Activated CD4-positive, alpha-beta memory T cell treated with anti-CD3 and anti-CD28 coated beads for 36 hours (primary cell): ENCODE data around the gene CACNG4. TPM values are rescaled to one million over a fixed set of nuclear protein-coding genes. Genes with fewer than 3 reads are reported as not detected.

Experiments
- CTCF ChIA-PET: fragments of 350-600 bp; sonication (Branson Sonifier 250); formaldehyde crosslinking; loops from one replicate; lab custom pipeline; 2021; ENCODE audit warnings: antibody characterized with exemption, inconsistent platforms; lab: Charles Lee
- POLR2A ChIA-PET: fragments of 350-600 bp; sonication (Branson Sonifier 250); formaldehyde crosslinking; loops from one replicate; lab custom pipeline; 2021; ENCODE audit warnings: antibody characterized with exemption; lab: Charles Lee
- DNase-seq: peaks from one replicate; pipeline ENCODE4 v3.0.0-alpha.2; 2020
- H3K27ac Mint-ChIP-seq: one replicate; pipeline ENCODE4 v1.8.0; 2021; ENCODE audit warnings: mixed read lengths
- H3K27me3 Mint-ChIP-seq: one replicate; pipeline ENCODE4 v1.8.0; 2021; ENCODE audit warnings: mixed read lengths
- H3K36me3 Mint-ChIP-seq: one replicate; pipeline ENCODE4 v1.8.0; 2021; ENCODE audit warnings: mixed read lengths
- H3K4me1 Mint-ChIP-seq: one replicate; pipeline ENCODE4 v1.8.0; 2021; ENCODE audit warnings: low read depth, mixed read lengths
- H3K4me3 Mint-ChIP-seq: one replicate; pipeline ENCODE4 v1.8.0; 2021; ENCODE audit warnings: mild to moderate bottlenecking, mixed read lengths
- H3K9me3 Mint-ChIP-seq: one replicate; pipeline ENCODE4 v1.8.0; 2021; ENCODE audit warnings: mixed read lengths
- intact Hi-C: fragments of 100-400 bp; cut with micrococcal nuclease; formaldehyde crosslinking; loops from one replicate; pipeline ENCODE4 v1.15.1; 2023
- total RNA-seq, 2 experiments: library from RNA; stranded (reverse); gene quantifications; one replicate each; pipeline ENCODE4 v1.2.3, GENCODE V29; 2021

Gene CACNG4
- total RNA-seq, 2 experiments from 2014 or later, result not detected

DNA sequence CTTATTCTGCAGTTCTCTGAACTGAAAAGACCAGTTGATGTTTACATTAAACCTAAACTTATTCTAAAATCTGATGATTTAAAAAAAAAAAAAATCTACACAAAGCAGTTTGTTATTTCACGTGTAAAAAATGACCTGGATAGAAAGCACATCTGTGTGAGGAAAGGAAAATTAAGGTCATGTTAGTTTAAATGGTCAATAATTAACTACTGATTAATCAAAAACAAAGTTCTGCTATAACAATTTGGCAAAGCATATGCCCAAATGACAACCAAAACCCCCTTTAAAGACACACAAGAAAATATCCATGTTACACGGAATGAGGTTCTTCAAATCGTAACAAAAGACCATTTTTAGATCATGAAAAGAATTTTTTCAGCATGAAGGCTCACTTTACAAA is 110.3 kb downstream of the CACNG4 start:
- no peak overlapping the region for H3K27ac Mint-ChIP-seq
- no peak overlapping the region for H3K4me3 Mint-ChIP-seq
- no peaks in the 10 kb centered on the region for H3K27me3 Mint-ChIP-seq
- intact Hi-C loops, result no loop called here
- DNase-seq, result no peak
- POLR2A ChIA-PET, result no interaction called here
- H3K9me3 Mint-ChIP-seq, result no peaks in the 10 kb centered on the region
- CTCF ChIA-PET, result no interaction called here
- peaks cover 11% of the 10 kb centered on the region for H3K36me3 Mint-ChIP-seq
- no peaks in the 10 kb centered on the region for H3K4me1 Mint-ChIP-seq

DNA sequence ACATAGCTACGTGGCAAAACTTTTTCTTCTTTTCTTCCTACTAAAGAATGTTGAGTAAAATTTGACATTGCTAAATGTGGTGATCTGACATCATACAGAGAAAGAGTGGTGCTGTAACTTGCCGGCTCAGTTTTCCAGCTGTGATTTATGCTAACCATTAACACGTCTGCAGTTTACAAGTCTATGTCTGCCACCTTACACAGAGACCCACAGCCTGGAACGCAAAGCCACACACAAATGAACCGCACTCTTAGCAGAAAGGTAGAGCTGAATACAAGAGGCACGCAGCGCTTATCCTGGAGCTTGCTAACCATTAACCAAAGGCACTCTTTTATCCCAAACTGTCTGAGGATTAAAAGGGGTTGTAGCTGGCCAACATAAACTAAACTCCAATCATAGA is 111.8 kb downstream of the CACNG4 start:
- intact Hi-C loops, result no loop called here
- Mint-ChIP-seq H3K4me3 (no peak overlapping the region), H3K27ac (no peak overlapping the region), H3K4me1 (peaks cover 5% of the 10 kb centered on the region), H3K27me3 (no peaks in the 10 kb centered on the region), H3K9me3 (no peaks in the 10 kb centered on the region), H3K36me3 (peaks cover 11% of the 10 kb centered on the region)
- DNase-seq, result no peak
- ChIA-PET CTCF (no interaction called here), POLR2A (interaction anchor here (0.6 kb wide), 1 partner anchor 158 kb away, joined by 7 read pairs; no protein-coding TSS in a partner anchor)

DNA sequence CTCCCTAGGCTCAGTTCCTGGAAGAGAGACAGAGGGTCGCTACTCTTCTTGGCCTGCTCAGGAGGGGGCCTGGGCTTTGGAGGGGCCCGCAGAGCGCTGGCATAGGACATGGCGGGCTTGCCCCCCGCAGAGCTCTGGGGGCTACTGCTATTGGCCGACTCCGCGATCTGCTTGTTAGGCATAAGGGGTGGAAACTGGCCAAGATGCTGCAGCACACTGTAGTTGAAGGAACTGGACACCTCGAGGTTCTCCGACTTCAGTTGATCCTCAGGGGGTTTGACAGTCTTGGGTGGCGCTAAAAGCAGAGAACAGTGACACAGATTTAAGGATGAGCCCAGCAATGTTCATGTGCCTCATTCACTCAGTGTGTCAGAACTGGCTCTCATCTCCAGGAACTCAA is 113.8 kb downstream of the CACNG4 start:
- no peaks in the 10 kb centered on the region for H3K27me3 Mint-ChIP-seq
- H3K27ac Mint-ChIP-seq, result no peak overlapping the region
- no peaks in the 10 kb centered on the region for H3K9me3 Mint-ChIP-seq
- ChIA-PET CTCF (no interaction called here), POLR2A (no interaction called here)
- no peak overlapping the region for H3K4me3 Mint-ChIP-seq
- intact Hi-C loops, result no loop called here
- no peak for DNase-seq
- H3K36me3 Mint-ChIP-seq, result peaks cover 9% of the 10 kb centered on the region
- H3K4me1 Mint-ChIP-seq, result peaks cover 15% of the 10 kb centered on the region

DNA sequence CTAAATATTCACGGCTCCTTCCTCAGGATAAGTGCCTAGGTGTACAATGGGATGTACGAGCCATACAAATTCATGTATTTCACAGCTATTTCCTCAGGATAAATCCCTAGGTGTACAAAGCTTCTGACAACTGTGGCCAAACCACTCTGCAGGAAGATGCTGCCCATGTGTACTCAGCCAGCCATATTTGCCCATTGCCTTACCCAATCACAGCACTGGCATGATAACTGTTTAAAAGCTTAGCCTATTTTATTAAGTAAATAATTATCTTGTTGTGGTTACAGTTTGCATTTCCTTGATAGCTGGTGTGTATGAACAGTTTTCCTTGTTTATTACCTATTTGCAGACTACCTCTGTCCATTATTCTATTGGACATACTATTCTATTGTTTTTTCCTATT is 115.0 kb downstream of the CACNG4 start:
- H3K27me3 Mint-ChIP-seq, result no peaks in the 10 kb centered on the region
- H3K36me3 Mint-ChIP-seq, result peaks cover 9% of the 10 kb centered on the region
- no peak overlapping the region for H3K4me3 Mint-ChIP-seq
- no peak for DNase-seq
- CTCF ChIA-PET, result no interaction called here
- H3K4me1 Mint-ChIP-seq, result peaks cover 19% of the 10 kb centered on the region
- H3K27ac Mint-ChIP-seq, result no peak overlapping the region
- H3K9me3 Mint-ChIP-seq, result no peaks in the 10 kb centered on the region
- intact Hi-C loops, result no loop called here
- POLR2A ChIA-PET, result no interaction called here

DNA sequence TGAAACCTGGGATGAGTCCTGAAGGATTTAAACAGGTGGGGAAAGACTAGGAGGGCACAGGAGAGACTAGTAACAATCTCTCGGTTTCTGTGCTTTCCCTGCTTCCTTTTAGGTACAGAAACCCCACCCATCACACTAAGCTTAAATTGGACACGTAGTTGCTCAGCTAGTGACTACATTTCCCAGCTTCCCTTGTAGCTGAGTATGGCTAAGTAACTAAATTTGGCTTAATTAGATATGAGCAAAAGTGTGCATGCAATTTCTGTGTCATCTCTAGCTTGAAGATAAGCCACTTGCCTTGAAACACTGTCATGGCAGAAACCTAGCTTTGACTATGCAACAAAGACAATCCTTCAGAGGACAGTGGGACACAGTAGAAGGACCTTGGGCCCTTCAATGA is 116.3 kb downstream of the CACNG4 start:
- Mint-ChIP-seq H3K36me3 (peaks cover 11% of the 10 kb centered on the region), H3K27me3 (no peaks in the 10 kb centered on the region), H3K27ac (no peak overlapping the region), H3K4me3 (no peak overlapping the region), H3K4me1 (peaks cover 19% of the 10 kb centered on the region), H3K9me3 (no peaks in the 10 kb centered on the region)
- POLR2A ChIA-PET, result interaction anchor here (0.6 to 1.3 kb wide), 2 partner anchors 12 to 50 kb away, joined by 3 to 4 read pairs; no protein-coding TSS in a partner anchor
- intact Hi-C loops, result no loop called here
- DNase-seq, result no peak
- CTCF ChIA-PET, result no interaction called here

DNA sequence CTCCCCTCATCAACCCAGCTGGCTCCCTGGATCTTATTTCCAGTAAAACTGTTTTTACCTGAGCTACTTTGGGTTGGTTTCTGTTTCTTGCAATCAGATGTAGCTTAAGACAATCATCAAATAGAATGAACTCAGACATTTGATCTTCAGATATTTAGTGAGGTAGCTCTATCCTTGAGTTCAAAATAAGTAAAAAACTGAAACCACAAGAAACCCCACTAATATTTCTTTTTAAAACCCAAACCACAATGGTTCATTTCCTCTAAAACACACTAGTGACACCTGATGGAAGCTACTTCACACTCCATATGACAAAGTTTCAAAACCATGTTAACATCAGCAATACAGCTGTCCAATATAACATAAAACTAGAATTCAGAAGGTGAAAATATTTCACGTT is 117.6 kb downstream of the CACNG4 start:
- POLR2A ChIA-PET, result interaction anchor here (1.3 kb wide), 1 partner anchor 14 kb away, joined by 4 read pairs; no protein-coding TSS in a partner anchor
- H3K36me3 Mint-ChIP-seq, result peaks cover 9% of the 10 kb centered on the region
- no peaks in the 10 kb centered on the region for H3K9me3 Mint-ChIP-seq
- intact Hi-C loops, result no loop called here
- H3K4me1 Mint-ChIP-seq, result peaks cover 19% of the 10 kb centered on the region
- peak overlapping the region; percentile 52 for H3K27ac Mint-ChIP-seq
- no peak overlapping the region for H3K4me3 Mint-ChIP-seq
- H3K27me3 Mint-ChIP-seq, result no peaks in the 10 kb centered on the region
- no peak for DNase-seq
- CTCF ChIA-PET, result interaction anchor here (0.9 kb wide), 1 partner anchor 167 kb away, joined by 3 read pairs; no protein-coding TSS in a partner anchor

Other genes starting within 250 kb of the CACNG4 start
- gene CACNG5, start 129.6 kb upstream of the CACNG4 start, total RNA-seq, result not detected
- not detected for gene CACNG1, start 79.8 kb downstream of the CACNG4 start, total RNA-seq